ENCODE measurements around the gene TSPEAR.

GRCh38 chr21:44752671-44753235 lies 41.4 kb upstream of the TSPEAR start:
- TF ChIP-seq, protein P1, sequence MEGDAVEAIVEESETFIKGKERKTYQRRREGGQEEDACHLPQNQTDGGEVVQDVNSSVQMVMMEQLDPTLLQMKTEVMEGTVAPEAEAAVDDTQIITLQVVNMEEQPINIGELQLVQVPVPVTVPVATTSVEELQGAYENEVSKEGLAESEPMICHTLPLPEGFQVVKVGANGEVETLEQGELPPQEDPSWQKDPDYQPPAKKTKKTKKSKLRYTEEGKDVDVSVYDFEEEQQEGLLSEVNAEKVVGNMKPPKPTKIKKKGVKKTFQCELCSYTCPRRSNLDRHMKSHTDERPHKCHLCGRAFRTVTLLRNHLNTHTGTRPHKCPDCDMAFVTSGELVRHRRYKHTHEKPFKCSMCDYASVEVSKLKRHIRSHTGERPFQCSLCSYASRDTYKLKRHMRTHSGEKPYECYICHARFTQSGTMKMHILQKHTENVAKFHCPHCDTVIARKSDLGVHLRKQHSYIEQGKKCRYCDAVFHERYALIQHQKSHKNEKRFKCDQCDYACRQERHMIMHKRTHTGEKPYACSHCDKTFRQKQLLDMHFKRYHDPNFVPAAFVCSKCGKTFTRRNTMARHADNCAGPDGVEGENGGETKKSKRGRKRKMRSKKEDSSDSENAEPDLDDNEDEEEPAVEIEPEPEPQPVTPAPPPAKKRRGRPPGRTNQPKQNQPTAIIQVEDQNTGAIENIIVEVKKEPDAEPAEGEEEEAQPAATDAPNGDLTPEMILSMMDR (IDR thresholded peaks at IDR 0.05; ENCODE audit: low read depth, low read length) = no peak
- no peak for TF ChIP-seq MYC (IDR thresholded peaks at IDR 0.05; ENCODE audit: low read depth, low read length)
- no peak for TF ChIP-seq MAX (IDR thresholded peaks at IDR 0.05; ENCODE audit: low read depth, low read length)
- no peak for TF ChIP-seq POLR2A (IDR thresholded peaks at IDR 0.05; ENCODE audit: extremely low read depth, insufficient read length)

Data from NB4 (cell line).